HTERT RPE-1 (cell line): Measurements from ENCODE around the gene CRAMP1.

ENCODE experiments used
- in situ Hi-C: fragments of 300-500 bp; cut with MboI; formaldehyde crosslinking; loops from 4 replicates; pipeline ENCODE4 v1.14.3; 2020; ENCODE audit warnings: low sequenced_read_pairs

The CRAMP1 gene

DNA sequence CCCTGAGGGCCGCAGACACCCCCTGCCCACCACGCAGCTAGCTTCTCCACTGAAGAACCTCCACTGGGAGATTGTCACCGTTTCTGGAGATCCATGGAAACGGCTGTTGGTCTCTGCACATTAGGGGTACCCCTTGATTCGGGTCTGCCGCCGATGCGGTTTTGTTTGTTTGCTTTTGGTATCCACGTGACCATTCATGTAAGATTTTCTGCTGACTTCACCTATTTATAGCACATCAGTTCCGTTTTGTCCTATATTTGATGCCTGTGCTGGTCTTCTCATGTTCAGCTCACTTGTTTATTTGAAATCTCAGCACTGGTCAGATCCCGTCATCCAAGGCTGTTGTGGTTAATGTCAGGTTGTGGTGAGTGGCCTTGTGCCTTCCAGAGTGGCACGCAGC lies 21.1 kb downstream of the CRAMP1 start:
- in situ Hi-C loops: no loop called here

DNA sequence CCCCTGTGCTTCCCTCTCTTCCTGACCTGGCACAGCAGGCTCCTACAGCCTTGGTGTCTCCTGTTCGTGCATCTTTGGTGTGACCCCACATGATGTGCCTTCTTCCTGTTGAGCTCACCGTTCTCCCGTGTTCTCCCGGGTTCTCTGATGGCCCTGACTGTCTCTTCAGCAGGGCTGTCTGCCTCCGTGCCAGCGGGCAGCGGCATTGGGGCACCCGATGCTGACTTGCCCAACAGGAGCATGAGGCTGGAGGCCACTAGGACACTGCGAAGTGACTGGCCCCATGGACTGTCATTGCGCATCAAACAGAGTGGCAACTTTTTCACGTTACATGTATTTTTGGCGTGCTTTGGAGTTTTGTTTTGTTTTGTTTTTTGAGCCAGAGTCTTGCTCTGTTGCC lies 22.4 kb downstream of the CRAMP1 start:
- in situ Hi-C loops: no loop called here

DNA sequence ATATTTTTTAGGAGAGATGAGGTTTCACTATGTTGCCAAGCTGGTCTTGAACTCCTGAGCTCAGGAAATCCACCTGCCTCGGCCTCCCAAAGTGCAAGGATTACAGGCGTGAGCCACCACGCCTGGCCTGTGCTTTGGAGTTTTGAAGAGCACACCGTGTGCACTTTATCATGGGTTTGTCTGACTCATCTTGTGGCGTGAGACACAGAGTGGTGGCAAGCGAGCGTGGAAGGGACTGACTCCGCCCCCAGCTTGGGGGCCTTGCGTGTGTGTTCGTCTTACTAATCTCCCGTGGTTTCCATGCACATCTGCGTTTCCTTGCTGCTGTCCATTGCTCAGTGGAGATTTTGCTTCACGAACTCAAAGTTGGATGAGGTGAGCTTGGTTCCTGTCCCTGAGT lies 22.9 kb downstream of the CRAMP1 start:
- in situ Hi-C loops: no loop called here

DNA sequence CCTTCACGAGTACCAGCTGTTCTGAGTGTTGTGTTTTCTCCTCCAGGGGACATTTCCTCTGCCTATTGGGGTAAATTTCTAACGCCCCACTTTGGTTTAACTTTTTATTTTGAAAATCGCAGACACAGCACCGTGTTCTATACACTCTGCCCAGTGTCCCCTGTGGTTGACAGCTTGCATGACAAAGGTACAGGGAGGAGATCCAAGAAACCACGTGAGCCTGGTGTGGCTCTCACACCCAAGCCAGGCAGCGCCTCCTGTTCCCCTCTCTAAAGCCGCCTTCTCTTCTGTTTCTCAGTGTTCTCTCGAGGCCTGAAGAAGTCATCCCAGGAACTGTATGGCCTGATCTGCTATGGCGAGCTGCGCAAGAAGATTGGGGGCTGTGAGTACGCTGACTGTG lies 25.4 kb downstream of the CRAMP1 start:
- in situ Hi-C loops: no loop called here

DNA sequence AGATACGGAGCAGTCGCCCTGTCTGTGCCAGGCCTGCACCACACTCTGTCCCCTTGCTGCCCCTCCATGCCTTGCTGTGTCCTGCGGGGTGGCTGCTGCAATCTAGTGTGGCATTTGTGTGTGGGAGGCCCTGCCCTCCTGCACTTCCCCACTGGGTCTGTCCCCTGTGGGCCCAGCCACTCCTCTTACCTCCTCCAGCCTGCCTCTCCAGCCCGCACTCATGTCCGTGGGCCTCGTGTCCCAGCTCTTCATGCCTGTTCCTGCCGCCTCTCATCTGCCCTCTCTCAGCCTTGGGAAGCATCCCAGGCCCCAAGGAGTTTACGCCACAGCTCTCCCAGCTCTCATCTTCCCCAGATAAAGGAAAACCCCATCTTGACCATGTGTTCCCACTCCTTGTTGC lies 26.6 kb downstream of the CRAMP1 start:
- in situ Hi-C loops: no loop called here

DNA sequence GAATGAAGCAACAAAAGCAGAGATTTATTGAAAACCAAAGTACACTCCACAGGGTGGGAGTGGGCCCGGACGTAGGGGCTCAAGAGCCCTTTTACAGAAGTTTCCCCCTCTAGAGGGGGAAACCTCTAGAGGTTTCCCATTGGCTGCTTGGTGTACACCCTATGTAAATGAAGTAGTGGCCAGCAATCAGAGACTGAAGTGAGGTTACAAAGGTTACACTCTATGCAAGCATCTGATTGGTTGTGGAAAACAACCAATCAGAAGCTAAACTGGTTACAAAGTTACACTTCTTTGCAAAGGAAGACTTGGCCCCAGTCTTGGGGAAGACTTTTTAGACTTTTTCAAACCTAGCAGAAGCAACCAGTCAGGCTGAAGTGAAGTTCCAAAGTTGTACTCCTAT lies 27.1 kb downstream of the CRAMP1 start:
- in situ Hi-C loops: no loop called here

DNA sequence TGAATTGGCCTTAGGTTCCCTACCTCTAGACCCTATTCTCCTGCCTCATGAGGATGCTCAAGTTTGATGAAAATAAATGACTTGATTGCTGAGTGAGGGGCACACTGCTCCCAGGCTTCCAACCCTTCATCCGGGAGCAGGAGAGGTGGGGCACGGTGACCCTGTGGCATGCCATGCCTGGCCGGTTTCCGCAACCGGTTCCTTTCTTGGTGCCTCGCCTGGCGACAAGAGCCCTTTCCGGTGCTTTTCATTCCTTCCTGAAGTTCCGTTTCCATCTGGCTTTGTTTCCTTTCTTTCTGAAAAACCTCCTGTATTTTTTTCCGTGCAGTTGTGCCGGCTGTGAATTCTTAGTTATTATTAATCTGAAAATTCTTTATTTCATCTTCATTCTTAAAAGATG lies 27.7 kb downstream of the CRAMP1 start:
- in situ Hi-C loops: no loop called here

DNA sequence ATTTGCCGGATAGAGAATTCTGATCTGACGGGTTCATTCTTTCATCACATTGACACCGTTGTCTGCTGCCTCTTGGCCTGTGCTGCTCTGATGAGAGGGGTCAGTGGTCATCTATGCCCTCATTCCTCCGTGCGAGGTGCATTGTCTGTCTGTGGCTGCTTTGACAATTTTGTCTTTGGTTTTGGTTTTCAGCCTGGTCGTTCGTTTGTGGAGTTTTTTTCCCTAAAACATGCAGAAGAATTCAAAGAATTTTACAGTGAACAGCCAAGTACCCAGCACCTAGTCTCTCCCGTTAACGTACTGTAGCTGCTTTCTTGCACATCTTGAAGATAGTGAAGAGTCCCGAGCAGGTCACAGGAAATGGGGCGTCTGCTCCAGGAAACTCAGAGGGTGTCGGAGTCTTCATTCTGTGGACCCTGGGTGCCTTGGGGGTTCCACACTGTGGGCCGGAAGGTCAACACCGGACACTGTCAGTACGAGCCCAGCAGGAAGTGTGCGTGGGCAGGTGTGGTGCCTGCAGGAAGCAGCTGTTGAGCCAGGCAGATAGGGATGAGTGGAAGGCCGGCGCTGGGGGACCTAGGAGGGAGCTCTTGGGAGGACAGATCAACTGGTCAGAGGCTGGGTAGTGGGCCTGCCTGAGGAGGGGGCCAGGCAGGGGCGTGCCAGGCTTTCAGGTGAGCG lies 28.2 kb downstream of the CRAMP1 start:
- in situ Hi-C loops: no loop called here

DNA sequence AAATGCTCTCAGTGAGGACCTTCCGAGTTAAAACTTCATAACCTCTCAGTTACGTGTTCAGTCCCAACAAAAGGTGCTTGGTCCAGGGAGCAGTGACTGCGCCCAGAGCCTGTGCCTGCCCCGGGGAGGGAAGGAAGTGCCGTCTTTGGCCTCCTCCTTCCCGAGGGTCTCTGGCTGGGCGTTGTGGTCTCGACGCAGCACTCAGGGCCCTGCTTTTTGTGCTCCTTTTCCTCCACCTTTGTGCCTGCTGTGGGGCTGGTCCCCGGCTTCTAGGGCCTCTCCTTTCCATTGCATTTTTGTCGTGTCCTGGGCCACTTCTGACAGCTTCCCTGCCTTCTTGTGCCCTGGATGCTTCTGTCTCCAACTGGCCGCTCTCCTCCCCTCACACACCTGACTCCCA lies 29.1 kb downstream of the CRAMP1 start:
- in situ Hi-C loops: no loop called here

DNA sequence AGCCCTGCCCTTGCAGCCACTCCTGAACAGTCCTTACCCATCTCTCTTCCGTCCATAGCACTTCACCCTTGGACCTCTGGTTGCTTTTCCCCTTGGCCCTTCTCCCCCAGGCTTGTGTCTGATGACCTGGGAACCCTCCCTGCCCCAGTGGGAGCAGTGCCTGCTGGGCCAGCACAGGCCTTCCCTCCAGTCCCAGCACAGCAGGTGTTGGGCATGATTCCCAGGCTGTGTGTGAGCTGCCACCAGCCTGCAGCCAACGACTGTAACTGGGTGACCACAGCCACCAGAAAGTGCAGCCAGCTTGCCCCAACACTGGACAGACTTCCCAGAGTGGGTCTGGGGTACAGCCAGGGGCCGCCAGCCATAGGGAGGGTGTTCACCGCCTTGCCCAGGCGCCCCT lies 30.0 kb downstream of the CRAMP1 start:
- in situ Hi-C loops: no loop called here

DNA sequence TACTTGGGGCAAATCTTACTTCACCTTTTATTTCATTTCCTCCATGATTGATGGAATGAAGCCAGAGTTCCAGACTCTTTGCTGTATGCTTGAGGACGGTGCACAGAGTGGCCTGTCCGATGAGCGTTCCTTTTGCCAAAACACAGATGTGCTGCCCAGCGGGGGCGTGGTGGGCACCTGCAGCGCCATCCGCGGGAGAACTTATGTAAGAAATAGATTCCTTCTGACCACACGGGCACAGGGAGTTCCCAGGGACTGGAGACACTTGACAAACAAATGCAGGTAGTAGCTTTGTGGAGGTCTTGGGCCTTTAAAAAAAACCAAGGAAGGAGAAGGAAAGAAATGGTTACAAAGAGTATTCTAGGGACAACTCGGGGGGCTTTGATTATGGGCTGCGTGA lies 30.6 kb downstream of the CRAMP1 start:
- in situ Hi-C loops: no loop called here

DNA sequence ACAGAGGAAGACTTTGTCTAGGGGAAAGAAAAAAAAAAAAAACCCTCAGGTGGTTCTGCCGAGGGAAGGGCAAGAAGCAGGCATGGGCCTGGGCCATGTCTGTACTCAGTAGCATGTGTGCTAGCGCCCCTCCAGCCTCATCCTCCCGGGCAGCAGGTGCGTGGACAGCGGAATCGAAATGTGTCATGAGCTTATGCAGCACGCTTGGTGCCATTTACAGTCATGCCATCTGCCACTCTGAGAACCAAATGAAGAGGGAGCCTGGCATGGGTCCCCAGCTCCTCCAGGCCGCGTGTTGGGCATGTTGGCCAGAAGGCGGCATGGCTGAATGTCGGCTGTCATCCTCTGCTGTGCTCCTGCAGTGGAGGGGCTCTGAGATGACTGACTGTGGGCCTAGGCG lies 31.4 kb downstream of the CRAMP1 start:
- in situ Hi-C loops: no loop called here

DNA sequence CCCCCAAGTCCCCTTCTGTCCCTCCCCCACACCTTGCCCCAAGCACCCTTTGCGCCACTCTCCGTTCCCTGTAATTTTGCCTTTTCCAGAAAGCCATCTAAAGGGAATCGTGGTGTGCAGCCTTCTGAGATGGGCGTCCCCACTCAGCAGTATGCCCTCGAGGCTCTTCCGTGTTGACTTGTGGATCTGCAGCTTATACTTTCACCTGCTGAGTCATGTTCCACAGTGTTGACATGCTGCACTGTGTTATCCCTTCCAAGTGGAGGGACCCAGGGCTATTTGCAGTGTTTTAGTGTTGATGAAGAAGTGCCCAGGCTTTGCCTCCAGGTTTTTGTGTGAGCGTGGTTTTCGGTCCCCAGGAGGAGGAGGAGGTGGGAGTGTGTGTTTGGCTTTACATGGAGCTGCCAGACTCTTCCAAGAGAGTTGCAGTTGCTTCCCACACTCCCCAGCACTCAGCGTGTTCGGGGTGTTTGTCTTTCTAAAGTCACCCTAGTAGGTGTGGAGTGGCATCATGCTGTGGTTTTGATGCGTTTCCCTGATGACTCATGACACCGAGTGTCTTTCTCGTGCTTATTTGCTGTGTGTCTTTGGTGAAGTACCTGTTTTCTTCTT lies 33.9 kb downstream of the CRAMP1 start:
- in situ Hi-C loops: no loop called here

DNA sequence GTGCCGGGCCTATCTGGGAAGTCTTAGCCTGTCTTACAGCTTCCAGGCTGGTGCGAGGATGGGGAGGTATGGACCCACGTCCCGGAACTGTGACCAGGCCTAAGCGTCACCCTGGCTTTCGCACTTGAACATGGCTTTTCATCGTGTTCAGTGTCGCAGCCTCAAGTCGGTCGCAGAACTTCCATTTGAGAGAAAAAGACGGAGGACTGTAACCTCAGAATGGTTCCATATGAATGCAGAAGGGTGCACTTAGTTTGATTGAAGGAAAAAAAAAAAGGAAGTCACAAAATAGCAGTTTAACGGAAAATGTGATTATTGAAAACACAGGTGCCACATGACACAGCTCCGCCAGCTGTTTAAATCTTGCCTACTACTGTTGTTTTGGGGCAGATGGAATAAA lies 35.7 kb downstream of the CRAMP1 start:
- in situ Hi-C loops: no loop called here

DNA sequence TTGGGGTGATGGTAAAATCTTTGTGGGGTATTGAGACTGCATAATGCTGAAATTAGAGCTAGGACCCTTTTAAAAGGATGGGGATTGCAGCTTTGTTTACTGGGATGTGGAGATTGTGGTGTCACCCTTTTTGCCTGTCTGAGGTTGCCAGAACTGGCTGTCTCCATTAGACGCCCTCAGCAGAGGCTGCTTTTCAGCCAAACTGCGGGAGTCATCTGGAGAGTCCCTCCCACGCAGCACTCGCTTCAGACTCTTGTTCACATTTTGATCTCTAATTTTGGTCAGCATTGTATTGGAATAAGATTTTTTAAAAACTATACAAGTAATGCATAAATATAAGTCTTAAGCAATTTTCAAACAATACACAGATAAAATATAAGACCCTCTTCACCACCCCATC lies 38.0 kb downstream of the CRAMP1 start:
- in situ Hi-C loops: no loop called here

DNA sequence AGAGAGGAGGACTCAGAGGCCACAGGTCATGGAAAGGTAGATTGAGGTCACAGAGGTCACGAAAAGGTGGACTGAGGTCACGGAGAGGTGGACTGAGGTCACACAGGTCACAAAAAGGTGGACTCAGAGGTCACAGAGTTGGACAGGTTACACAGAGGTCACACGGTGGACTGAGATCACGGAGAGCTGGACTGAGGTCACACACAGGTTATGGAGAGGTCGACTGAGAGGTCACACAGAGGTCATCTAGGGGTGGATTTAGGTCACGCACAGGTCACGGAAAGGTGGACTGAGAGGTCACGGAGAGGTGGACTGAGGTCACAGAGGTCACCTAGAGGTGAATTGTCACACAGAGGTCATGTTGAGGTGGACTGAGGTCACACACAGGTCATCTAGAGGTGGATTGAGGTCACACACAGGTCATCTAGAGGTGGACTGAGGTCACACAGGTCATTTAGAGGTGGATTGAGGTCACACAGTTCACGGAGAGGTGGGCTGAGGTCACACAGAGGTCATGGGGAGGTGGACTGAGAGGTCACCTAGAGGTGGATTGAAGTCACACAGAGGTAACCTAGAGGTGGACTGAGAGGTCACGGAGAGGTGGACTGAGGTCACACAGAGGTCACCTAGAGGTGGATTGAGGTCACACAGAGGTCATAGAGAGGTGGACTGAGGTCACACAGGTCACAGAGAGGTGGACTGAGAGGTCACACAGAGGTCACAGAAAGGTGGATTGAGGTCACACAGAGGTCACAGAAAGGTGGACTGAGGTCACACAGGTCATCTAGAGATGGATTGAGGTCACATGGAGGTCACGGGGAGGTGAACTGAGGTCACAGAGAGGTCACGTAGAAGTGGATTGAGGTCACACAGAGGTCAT lies 39.2 kb downstream of the CRAMP1 start:
- in situ Hi-C loops: no loop called here

DNA sequence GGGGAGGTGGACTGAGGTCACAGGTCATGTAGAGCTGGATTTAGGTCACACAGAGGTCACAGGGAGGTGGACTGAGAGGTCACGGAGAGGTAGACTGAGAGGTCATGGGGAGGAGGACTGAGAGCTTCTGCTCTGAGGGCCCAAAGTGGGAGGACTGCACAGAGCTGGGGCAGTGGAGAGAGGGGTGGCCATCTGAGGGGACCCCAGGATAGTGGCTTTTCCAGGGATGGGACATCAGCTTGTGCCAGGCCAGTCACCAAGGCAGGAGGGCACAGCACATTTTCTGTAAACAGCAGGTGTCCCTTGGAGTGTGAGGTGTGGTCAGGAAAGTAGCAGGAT lies 39.8 kb downstream of the CRAMP1 start:
- in situ Hi-C loops: no loop called here

DNA sequence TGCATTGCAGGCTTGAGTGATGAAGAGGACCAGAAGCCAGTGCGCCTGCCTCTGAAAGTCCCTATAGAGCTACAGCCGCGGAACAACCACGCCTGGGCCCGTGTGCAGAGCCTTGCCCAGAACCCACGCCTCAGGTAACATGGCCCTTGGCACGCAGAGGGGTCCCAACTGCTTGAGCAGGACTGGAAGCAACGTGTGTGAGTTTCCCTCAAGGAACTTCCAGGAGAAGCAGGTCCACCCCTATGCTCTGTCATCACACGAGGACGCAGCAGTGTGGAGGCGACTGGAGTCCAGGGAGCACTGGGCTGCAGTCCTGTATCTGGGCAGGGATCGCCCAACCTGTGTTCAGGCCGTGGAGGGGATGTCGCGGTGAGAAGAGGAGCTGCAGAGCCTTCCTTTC lies 40.9 kb downstream of the CRAMP1 start:
- in situ Hi-C loops: no loop called here

DNA sequence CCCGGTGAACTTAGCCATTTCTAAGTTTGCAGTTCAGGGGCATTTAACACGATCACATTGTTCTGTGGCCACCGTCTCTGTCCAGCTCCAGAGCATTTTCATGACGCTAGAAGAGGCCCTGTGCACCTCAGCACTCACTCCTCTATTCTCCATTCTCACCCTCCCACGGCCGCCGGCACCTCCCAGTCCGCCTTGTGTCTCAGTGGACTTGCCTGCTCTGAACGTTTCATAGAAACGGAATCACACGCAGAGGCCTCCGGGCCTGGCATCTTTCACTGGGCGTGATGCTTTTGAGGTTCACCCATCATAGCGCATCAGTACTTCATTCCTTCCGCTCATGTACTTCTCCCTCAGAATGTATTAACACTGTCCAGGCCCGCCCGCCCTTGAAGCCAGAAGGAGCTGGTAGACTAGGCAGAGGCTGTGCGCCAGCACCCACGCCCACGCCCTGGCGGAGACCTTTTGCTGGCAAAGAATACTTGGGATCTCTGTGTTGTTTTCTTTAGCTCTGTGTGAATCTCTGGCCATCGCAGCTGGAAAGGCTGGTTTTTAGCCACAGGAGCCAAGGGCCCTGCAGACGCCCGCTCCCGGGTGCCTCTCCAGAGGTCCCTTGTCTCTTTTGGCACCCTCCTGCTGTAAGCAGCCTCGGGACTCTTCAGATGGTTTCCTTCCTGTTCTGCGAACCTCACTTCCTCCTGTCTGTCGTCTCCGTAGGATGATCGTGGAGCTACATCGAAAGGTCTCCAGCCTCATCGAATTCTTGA lies 42.5 kb downstream of the CRAMP1 start:
- in situ Hi-C loops: no loop called here

DNA sequence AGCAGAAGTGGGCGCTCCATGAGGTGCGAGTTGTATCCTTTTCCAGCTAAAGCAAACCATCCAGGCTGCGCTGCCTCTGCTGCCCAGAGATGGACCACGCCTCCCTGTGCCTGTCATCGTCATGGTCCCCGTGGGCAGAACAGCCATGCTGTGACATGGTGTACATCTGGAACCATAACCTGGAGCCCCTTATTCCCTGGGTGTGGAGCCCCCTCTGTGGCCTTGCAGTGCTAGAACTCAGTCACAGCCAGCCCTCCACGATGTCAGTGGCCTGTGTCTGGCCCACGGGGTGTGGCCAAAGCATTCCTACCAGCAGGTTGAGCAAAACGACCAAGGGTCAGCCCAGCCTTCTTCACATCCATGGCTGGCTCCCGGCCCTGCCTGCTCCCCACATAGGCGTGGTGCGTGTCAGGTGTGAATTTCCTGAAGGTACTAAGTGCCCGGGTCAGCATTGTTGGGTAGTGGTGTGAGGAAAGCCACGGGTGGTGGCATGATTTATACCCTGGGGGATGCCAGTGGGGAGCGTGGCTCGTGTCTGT lies 43.2 kb downstream of the CRAMP1 start:
- in situ Hi-C loops: no loop called here
